Neural crest cell (in vitro differentiated cells): ENCODE results near the gene CLEC2D. TPM values are rescaled to one million over a fixed set of nuclear protein-coding genes. Genes with fewer than 3 reads are reported as not detected.
"Not testable (repeated sequence)": the region's sequence is repeated elsewhere in the genome, so short reads cannot be mapped to it uniquely, and the experiment has no call there.

ENCODE experiments used
- DNase-seq: peaks from one replicate; pipeline ENCODE4 v3.0.0; 2021; ENCODE audit warnings: low read depth, mixed read lengths, low spot score
- H3K27ac Mint-ChIP-seq: one replicate; pipeline ENCODE4 v1.8.0; 2021; ENCODE audit warnings: mild to moderate bottlenecking, mixed read lengths; ENCODE audit not compliant: unreplicated experiment
- H3K27me3 Mint-ChIP-seq: 2 replicates; pipeline ENCODE4 v1.8.0; 2021; ENCODE audit warnings: low read depth, mild to moderate bottlenecking, mixed read lengths
- H3K36me3 Mint-ChIP-seq: 2 replicates; pipeline ENCODE4 v1.8.0; 2021; ENCODE audit warnings: low read depth, mild to moderate bottlenecking, mixed read lengths
- H3K4me1 Mint-ChIP-seq: 2 replicates; pipeline ENCODE4 v1.8.0; 2021; ENCODE audit warnings: mixed read lengths
- H3K4me3 Mint-ChIP-seq: one replicate; pipeline ENCODE4 v1.8.0; 2021; ENCODE audit warnings: mild to moderate bottlenecking, mixed read lengths
- H3K9me3 Mint-ChIP-seq: 2 replicates; pipeline ENCODE4 v1.8.0; 2021; ENCODE audit warnings: mixed read lengths
- CTCF ChIP-seq: fragments of 200-600 bp; sonication (generic); conservative IDR thresholded peaks from 2 replicates; pipeline ENCODE4 v1.5.0; 2021; ENCODE audit warnings: antibody characterized with exemption, mild to moderate bottlenecking
- total RNA-seq: library from RNA; stranded (reverse); gene quantifications from 2 replicates; pipeline ENCODE4 v1.2.1, GENCODE V29; 2021

The CLEC2D gene
- total RNA-seq, 1 donor from 2014 or later, result 10.6 TPM

DNA sequence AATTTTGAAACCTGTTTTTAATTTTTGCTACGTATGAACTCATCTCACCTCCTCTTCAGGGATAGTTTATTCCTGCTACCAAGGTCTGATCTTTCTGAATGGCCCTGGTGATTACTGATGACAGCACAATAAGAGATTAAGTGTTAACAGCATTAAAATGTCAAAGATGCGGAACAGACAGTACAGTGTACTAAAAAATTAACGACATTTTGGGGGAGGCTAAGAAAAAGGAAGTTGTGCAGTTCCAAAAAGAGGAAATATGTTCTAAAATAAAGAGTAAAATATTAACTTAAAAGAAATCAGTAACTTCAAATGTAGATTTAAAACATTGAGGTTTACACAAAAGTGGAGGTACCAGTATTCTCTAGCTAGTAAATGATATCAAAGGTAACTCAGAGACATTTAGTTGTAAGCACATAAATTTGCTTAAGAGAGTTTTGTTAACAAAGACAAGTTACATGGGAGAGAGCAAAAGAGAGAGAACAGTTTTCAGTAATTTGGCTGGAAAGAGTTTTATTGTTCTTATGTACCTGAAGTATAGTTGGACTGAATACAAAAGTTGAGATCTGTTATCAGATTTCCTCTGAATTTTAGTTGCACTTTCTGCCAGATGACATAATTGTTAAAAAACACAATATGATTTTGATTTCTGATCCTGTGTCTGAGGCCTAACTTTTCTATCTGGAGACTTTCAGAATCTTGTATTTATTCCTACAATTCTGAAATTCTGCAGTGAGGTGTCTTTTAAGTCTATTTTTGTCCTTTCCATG is 67.6 kb downstream of the CLEC2D start:
- no peak for DNase-seq
- no peaks in the 10 kb centered on the region for H3K36me3 Mint-ChIP-seq
- H3K27me3 Mint-ChIP-seq, result no peaks in the 10 kb centered on the region
- H3K27ac Mint-ChIP-seq, result no peak overlapping the region
- H3K4me1 Mint-ChIP-seq, result no peaks in the 10 kb centered on the region
- no peak overlapping the region for H3K4me3 Mint-ChIP-seq
- no peak for TF ChIP-seq CTCF
- H3K9me3 Mint-ChIP-seq, result no peaks in the 10 kb centered on the region

DNA sequence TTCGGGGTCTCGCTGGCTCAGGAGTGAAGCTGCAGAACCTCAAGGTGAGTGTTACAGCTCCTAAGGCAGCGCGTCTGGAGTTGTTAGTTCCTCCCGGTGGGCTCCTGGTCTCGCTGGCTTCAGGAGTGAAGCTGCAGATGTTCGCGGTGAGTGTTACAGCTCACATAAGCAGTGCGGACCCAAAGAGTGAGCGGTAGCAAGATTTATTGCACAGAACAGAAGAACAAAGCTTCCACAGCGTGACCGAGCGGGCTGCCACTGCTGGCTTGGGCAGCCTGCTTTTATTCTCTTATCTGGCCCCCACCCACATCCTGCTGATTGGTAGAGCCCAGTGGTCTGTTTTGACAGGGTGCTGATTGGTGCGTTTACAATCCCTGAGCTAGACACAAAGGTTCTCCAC is 69.4 kb downstream of the CLEC2D start:
- not testable (repeated sequence) for H3K36me3 Mint-ChIP-seq, H3K9me3 Mint-ChIP-seq, DNase-seq, H3K27me3 Mint-ChIP-seq, H3K4me1 Mint-ChIP-seq, H3K4me3 Mint-ChIP-seq, H3K27ac Mint-ChIP-seq

- H3K27ac Mint-ChIP-seq, H3K27me3 Mint-ChIP-seq, DNase-seq, H3K36me3 Mint-ChIP-seq, H3K4me3 Mint-ChIP-seq, H3K9me3 Mint-ChIP-seq, H3K4me1 Mint-ChIP-seq: not testable (repeated sequence)
These were observed 70.0 kb downstream of the CLEC2D start for GRCh38 chr12:9739404-9740105.

- Mint-ChIP-seq H3K4me3 (no peak overlapping the region), H3K27ac (no peak overlapping the region), H3K36me3 (no peaks in the 10 kb centered on the region), H3K27me3 (peaks cover 7% of the 10 kb centered on the region), H3K4me1 (no peaks in the 10 kb centered on the region), H3K9me3 (no peaks in the 10 kb centered on the region)
- no peak for DNase-seq
- no peak for TF ChIP-seq CTCF
These were observed 70.7 kb downstream of the CLEC2D start for GRCh38 chr12:9740106-9740750.

DNA sequence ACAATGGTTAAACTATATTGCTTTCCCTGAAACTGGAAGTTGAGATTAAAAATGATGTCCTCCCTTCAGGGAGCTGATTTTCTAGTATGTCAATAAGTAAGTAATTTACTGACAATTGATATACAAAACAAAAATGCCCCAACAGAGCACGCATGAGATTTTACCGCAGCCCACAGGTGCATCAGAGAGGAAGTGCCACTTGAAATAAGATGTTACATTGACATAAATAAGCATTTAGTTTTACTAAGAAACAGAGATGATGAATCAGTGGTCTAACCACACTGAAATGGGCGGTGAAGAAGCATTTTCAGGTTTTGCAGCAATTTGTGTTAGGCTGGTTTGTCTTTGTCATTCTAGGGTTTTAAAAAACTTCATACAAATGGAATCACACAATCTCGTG is 72.2 kb downstream of the CLEC2D start:
- H3K36me3 Mint-ChIP-seq, result no peaks in the 10 kb centered on the region
- H3K4me1 Mint-ChIP-seq, result no peaks in the 10 kb centered on the region
- H3K27ac Mint-ChIP-seq, result no peak overlapping the region
- peaks cover 8% of the 10 kb centered on the region for H3K27me3 Mint-ChIP-seq
- TF ChIP-seq CTCF, result no peak
- no peaks in the 10 kb centered on the region for H3K9me3 Mint-ChIP-seq
- DNase-seq, result no peak
- no peak overlapping the region for H3K4me3 Mint-ChIP-seq

GRCh38 chr12:9742661-9743060 is 73.1 kb downstream of the CLEC2D start:
- H3K4me1 Mint-ChIP-seq, result no peaks in the 10 kb centered on the region
- peak overlapping the region; percentile 44 for H3K27ac Mint-ChIP-seq
- H3K9me3 Mint-ChIP-seq, result no peaks in the 10 kb centered on the region
- no peak overlapping the region for H3K4me3 Mint-ChIP-seq
- no peak for TF ChIP-seq CTCF
- no peaks in the 10 kb centered on the region for H3K36me3 Mint-ChIP-seq
- no peak for DNase-seq
- H3K27me3 Mint-ChIP-seq, result peaks cover 17% of the 10 kb centered on the region
